GM12891 (cell line): ENCODE results near the gene CLCF1.

Experiments
- POLR2A ChIP-seq: IDR thresholded peaks from 2 replicates; pipeline ENCODE4 v1.6.1; 2011; ENCODE audit warnings: low read depth, low read length, control low read depth
- POLR2AphosphoS5 ChIP-seq: IDR thresholded peaks from 2 replicates; pipeline ENCODE4 v1.6.1; 2011; ENCODE audit warnings: low read depth, low read length, control low read depth
- POU2F2 ChIP-seq: IDR thresholded peaks from 2 replicates; pipeline ENCODE4 v1.6.1; 2011; ENCODE audit warnings: low read depth, mild to moderate bottlenecking, control low read depth, low read length, moderate library complexity
- TAF1 ChIP-seq: IDR thresholded peaks from 2 replicates; pipeline ENCODE4 v1.6.1; 2011; ENCODE audit warnings: low read depth, low read length, control low read depth

GRCh38 chr11:67371911-67372320 is 1.5 kb downstream of the CLCF1 start:
- TF ChIP-seq POLR2AphosphoS5, result no peak
- TF ChIP-seq POLR2A, result no peak
- no peak for TF ChIP-seq TAF1
- TF ChIP-seq POU2F2, result no peak
